GM23338 (cell line): Measurements from ENCODE around the gene PCDHGA4. TPM values are rescaled to one million over a fixed set of nuclear protein-coding genes. Genes with fewer than 3 reads are reported as not detected.

Source experiments
- ATAC-seq: fragments of 200-7000 bp; cut with Tn5 transposase; 3 replicates; pipeline ENCODE4 v1.9.1; 2020
- DNase-seq: peaks from one replicate; pipeline ENCODE4 v3.0.0-alpha.2; 2015; ENCODE audit warnings: low spot score
- H2AFZ ChIP-seq: fragments of 200-600 bp; sonication (generic); 2 replicates; pipeline ENCODE4 v1.8.0; 2016; ENCODE audit warnings: antibody characterized with exemption, mild to moderate bottlenecking, moderate library complexity
- H3F3A ChIP-seq: fragments of 200-600 bp; sonication (generic); replicated peaks from 2 replicates; pipeline ENCODE4 v1.8.0; 2017; ENCODE audit warnings: antibody characterized with exemption, mixed run types, low read depth
- H3K27ac ChIP-seq: fragments of 200-600 bp; sonication (generic); 2 replicates; pipeline ENCODE4 v1.6.1; 2016; ENCODE audit warnings: low read depth
- H3K27me3 ChIP-seq: fragments of 200-600 bp; sonication (generic); 2 replicates; pipeline ENCODE4 v1.8.0; 2016; ENCODE audit warnings: mild to moderate bottlenecking, mixed run types, moderate library complexity; ENCODE audit not compliant: insufficient read depth
- H3K36me3 ChIP-seq: fragments of 200-600 bp; sonication (generic); 2 replicates; pipeline ENCODE4 v1.8.0; 2016; ENCODE audit warnings: mild to moderate bottlenecking; ENCODE audit not compliant: insufficient read depth
- H3K4me1 ChIP-seq: fragments of 200-600 bp; sonication (generic); 2 replicates; pipeline ENCODE4 v1.8.0; 2016; ENCODE audit warnings: mild to moderate bottlenecking, moderate library complexity; ENCODE audit not compliant: insufficient read depth
- H3K4me2 ChIP-seq: fragments of 200-600 bp; sonication (generic); 2 replicates; pipeline ENCODE4 v1.7.1; 2017; ENCODE audit warnings: mixed run types
- H3K4me3 ChIP-seq: fragments of 200-600 bp; sonication (generic); 2 replicates; pipeline ENCODE4 v1.6.1; 2016; ENCODE audit warnings: mixed run types
- H3K79me2 ChIP-seq: fragments of 200-600 bp; sonication (generic); replicated peaks from 2 replicates; pipeline ENCODE4 v1.8.0; 2017; ENCODE audit warnings: mild to moderate bottlenecking; ENCODE audit not compliant: insufficient read depth
- H3K9me2 ChIP-seq: fragments of 200-600 bp; sonication (generic); 2 replicates; pipeline ENCODE4 v1.8.0; 2017; ENCODE audit not compliant: insufficient read depth
- H4K20me1 ChIP-seq: fragments of 200-600 bp; sonication (generic); replicated peaks from 2 replicates; pipeline ENCODE4 v1.8.0; 2017; ENCODE audit warnings: mild to moderate bottlenecking; ENCODE audit not compliant: insufficient read depth
- H3K27ac Mint-ChIP-seq: 2 replicates; pipeline ENCODE4 v1.8.0; 2020; ENCODE audit warnings: inconsistent platforms, mild to moderate bottlenecking, moderate library complexity, mixed read lengths
- H3K27me3 Mint-ChIP-seq: 3 replicates; pipeline ENCODE4 v1.8.0; 2022; ENCODE audit warnings: low read depth, mild to moderate bottlenecking, moderate library complexity, mixed read lengths, inconsistent platforms; ENCODE audit not compliant: insufficient read depth, poor library complexity
- H3K36me3 Mint-ChIP-seq: 3 replicates; pipeline ENCODE4 v1.8.0; 2021; ENCODE audit warnings: low read depth, mild to moderate bottlenecking, inconsistent platforms, moderate library complexity, mixed read lengths
- H3K4me1 Mint-ChIP-seq: 3 replicates; pipeline ENCODE4 v1.8.0; 2020; ENCODE audit warnings: mild to moderate bottlenecking, inconsistent platforms, mixed read lengths
- H3K4me3 Mint-ChIP-seq: 3 replicates; pipeline ENCODE4 v1.8.0; 2021; ENCODE audit warnings: moderate library complexity, mild to moderate bottlenecking, inconsistent platforms, mixed read lengths
- H3K9me3 Mint-ChIP-seq: 3 replicates; pipeline ENCODE4 v1.8.0; 2020; ENCODE audit warnings: moderate library complexity, mild to moderate bottlenecking, inconsistent platforms, mixed read lengths
- EZH2phosphoT487 ChIP-seq: fragments of 200-600 bp; sonication (generic); IDR thresholded peaks from one replicate; pipeline ENCODE4 v1.8.1; 2018; ENCODE audit warnings: antibody characterized with exemption; ENCODE audit not compliant: unreplicated experiment
- NANOG ChIP-seq: IDR thresholded peaks from 2 replicates; pipeline ENCODE4 v1.6.1; 2016; ENCODE audit warnings: antibody characterized with exemption, borderline replicate concordance
- polyA plus RNA-seq: library from polyadenylated mRNA; unstranded; fragments of >200 nt; fragmentation: Nextera tagmentation; extraction: Ambion mirVana; gene quantifications from 2 replicates; pipeline ENCODE4 v1.2.1, GENCODE V29; 2016
- total RNA-seq: library from RNA; depleted of rRNA; stranded (reverse); fragments of >200 nt; shearing (Covaris generic); gene quantifications from 2 replicates; pipeline ENCODE4 v1.2.3, GENCODE V29; 2014
- TF ChIP-seq, protein P1 (sequence below): IDR thresholded peaks from one replicate; pipeline ENCODE4 v1.6.1; 2018; ENCODE audit warnings: antibody characterized with exemption; ENCODE audit not compliant: unreplicated experiment
- TF ChIP-seq, protein P2 (sequence below): fragments of 250-450 bp; sonication (Bioruptor Pico); IDR thresholded peaks from 2 replicates; pipeline ENCODE4 v1.5.0; 2020; ENCODE audit warnings: mild to moderate bottlenecking, moderate library complexity

Gene PCDHGA4
- total and polyA plus RNA-seq, 2 experiments from 2014 or later, result 0.99 to 7.2 TPM

DNA sequence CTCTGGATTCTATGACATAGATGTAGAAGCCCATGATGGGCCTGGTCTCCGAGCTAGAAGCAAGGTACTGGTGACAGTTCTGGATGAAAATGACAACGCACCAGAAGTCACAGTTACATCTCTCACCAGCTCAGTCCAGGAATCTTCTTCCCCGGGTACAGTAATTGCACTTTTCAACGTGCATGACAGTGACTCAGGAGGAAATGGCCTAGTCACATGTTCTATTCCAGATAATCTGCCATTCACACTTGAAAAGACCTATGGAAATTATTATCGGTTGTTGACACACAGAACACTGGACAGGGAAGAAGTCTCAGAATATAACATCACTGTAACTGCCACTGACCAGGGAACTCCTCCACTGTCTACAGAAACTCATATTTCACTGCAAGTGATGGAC, 1.3 kb downstream of the PCDHGA4 start (continued):
- TF ChIP-seq, protein P1, sequence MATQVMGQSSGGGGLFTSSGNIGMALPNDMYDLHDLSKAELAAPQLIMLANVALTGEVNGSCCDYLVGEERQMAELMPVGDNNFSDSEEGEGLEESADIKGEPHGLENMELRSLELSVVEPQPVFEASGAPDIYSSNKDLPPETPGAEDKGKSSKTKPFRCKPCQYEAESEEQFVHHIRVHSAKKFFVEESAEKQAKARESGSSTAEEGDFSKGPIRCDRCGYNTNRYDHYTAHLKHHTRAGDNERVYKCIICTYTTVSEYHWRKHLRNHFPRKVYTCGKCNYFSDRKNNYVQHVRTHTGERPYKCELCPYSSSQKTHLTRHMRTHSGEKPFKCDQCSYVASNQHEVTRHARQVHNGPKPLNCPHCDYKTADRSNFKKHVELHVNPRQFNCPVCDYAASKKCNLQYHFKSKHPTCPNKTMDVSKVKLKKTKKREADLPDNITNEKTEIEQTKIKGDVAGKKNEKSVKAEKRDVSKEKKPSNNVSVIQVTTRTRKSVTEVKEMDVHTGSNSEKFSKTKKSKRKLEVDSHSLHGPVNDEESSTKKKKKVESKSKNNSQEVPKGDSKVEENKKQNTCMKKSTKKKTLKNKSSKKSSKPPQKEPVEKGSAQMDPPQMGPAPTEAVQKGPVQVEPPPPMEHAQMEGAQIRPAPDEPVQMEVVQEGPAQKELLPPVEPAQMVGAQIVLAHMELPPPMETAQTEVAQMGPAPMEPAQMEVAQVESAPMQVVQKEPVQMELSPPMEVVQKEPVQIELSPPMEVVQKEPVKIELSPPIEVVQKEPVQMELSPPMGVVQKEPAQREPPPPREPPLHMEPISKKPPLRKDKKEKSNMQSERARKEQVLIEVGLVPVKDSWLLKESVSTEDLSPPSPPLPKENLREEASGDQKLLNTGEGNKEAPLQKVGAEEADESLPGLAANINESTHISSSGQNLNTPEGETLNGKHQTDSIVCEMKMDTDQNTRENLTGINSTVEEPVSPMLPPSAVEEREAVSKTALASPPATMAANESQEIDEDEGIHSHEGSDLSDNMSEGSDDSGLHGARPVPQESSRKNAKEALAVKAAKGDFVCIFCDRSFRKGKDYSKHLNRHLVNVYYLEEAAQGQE, result no peak
- TF ChIP-seq, protein P2, sequence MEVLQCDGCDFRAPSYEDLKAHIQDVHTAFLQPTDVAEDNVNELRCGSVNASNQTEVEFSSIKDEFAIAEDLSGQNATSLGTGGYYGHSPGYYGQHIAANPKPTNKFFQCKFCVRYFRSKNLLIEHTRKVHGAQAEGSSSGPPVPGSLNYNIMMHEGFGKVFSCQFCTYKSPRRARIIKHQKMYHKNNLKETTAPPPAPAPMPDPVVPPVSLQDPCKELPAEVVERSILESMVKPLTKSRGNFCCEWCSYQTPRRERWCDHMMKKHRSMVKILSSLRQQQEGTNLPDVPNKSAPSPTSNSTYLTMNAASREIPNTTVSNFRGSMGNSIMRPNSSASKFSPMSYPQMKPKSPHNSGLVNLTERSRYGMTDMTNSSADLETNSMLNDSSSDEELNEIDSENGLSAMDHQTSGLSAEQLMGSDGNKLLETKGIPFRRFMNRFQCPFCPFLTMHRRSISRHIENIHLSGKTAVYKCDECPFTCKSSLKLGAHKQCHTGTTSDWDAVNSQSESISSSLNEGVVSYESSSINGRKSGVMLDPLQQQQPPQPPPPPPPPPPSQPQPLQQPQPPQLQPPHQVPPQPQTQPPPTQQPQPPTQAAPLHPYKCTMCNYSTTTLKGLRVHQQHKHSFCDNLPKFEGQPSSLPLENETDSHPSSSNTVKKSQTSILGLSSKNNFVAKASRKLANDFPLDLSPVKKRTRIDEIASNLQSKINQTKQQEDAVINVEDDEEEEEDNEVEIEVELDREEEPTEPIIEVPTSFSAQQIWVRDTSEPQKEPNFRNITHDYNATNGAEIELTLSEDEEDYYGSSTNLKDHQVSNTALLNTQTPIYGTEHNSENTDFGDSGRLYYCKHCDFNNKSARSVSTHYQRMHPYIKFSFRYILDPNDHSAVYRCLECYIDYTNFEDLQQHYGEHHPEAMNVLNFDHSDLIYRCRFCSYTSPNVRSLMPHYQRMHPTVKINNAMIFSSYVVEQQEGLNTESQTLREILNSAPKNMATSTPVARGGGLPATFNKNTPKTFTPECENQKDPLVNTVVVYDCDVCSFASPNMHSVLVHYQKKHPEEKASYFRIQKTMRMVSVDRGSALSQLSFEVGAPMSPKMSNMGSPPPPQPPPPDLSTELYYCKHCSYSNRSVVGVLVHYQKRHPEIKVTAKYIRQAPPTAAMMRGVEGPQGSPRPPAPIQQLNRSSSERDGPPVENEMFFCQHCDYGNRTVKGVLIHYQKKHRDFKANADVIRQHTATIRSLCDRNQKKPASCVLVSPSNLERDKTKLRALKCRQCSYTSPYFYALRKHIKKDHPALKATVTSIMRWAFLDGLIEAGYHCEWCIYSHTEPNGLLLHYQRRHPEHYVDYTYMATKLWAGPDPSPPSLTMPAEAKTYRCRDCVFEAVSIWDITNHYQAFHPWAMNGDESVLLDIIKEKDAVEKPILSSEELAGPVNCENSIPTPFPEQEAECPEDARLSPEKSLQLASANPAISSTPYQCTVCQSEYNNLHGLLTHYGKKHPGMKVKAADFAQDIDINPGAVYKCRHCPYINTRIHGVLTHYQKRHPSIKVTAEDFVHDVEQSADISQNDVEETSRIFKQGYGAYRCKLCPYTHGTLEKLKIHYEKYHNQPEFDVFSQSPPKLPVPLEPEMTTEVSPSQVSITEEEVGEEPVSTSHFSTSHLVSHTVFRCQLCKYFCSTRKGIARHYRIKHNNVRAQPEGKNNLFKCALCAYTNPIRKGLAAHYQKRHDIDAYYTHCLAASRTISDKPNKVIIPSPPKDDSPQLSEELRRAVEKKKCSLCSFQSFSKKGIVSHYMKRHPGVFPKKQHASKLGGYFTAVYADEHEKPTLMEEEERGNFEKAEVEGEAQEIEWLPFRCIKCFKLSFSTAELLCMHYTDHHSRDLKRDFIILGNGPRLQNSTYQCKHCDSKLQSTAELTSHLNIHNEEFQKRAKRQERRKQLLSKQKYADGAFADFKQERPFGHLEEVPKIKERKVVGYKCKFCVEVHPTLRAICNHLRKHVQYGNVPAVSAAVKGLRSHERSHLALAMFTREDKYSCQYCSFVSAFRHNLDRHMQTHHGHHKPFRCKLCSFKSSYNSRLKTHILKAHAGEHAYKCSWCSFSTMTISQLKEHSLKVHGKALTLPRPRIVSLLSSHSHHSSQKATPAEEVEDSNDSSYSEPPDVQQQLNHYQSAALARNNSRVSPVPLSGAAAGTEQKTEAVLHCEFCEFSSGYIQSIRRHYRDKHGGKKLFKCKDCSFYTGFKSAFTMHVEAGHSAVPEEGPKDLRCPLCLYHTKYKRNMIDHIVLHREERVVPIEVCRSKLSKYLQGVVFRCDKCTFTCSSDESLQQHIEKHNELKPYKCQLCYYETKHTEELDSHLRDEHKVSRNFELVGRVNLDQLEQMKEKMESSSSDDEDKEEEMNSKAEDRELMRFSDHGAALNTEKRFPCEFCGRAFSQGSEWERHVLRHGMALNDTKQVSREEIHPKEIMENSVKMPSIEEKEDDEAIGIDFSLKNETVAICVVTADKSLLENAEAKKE (CRISPR knock-in tag), result no peak
- no peak for TF ChIP-seq NANOG

DNA sequence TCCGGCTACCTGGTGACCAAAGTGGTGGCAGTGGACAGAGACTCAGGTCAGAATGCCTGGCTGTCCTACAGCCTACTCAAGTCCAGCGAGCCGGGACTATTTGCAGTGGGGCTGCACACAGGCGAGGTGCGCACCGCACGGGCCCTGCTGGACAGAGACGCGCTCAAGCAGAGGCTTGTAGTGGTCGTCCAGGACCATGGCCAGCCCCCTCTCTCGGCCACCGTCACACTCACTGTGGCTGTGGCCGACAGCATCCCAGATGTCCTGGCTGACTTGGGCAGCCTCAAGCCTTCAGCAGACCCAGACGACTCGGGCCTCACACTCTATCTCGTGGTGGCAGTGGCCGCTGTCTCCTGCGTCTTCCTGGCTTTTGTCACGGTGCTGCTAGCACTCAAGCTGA, 2.1 kb downstream of the PCDHGA4 start:
- H3K36me3 Mint-ChIP-seq, result peaks cover 64% of the 10 kb centered on the region
- H2AFZ ChIP-seq, result no peak overlapping the region
- no peak for ATAC-seq

More for the DNA sequence above, 2.1 kb downstream of the PCDHGA4 start:
- no peak overlapping the region for H3K4me3 ChIP-seq
- H3F3A ChIP-seq, result 0 out of 2 replicates have a peak, but pooled peaks cover 3% of the 10 kb centered on the region
- H3K36me3 ChIP-seq, result no peaks in the 10 kb centered on the region
- no peak overlapping the region for H3K27ac ChIP-seq
- no peaks in the 10 kb centered on the region for H4K20me1 ChIP-seq
- Mint-ChIP-seq H3K27ac (no peak overlapping the region), H3K9me3 (peaks cover 65% of the 10 kb centered on the region), H3K4me3 (no peak overlapping the region), H3K27me3 (peaks cover 11% of the 10 kb centered on the region), H3K4me1 (peaks cover 5% of the 10 kb centered on the region)
- TF ChIP-seq EZH2phosphoT487, result no peak
- TF ChIP-seq, protein P1, result peak; percentile 49
- no peaks in the 10 kb centered on the region for H3K9me2 ChIP-seq
- no peaks in the 10 kb centered on the region for H3K4me1 ChIP-seq
- no peak for DNase-seq
- H3K79me2 ChIP-seq, result no peaks in the 10 kb centered on the region
- no peak overlapping the region for H3K4me2 ChIP-seq
- no peaks in the 10 kb centered on the region for H3K27me3 ChIP-seq
